ENCODE results near the gene ACOD1.

The ACOD1 gene

DNA sequence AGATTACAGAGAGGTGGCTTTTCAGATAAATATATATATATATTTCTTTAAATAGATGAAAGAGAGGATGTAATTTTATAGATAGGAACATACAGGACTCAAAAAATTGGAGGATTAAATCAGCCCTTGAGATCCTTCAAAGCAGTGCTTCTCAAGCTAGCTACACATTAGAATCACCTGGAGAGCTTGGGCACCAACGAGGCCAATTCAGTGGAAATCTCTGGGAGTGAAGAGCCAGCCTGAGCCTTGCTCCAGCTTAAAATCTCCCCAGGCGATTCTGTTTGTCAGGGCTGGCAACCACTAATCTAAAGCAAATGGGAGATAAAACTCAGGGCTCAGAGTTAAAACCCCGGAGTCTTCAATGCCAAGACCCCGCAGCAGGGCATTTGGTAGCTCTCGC, 28.6 kb downstream of the ACOD1 start:
- in situ Hi-C loops (cut with MboI; ENCODE audit: low pct_unique_long_range_greater_than_20kb, low sequenced_read_pairs, unreplicated experiment) = no loop called here
- no peak for DNase-seq (ENCODE audit: low spot score)
- TF ChIP-seq, protein P1, sequence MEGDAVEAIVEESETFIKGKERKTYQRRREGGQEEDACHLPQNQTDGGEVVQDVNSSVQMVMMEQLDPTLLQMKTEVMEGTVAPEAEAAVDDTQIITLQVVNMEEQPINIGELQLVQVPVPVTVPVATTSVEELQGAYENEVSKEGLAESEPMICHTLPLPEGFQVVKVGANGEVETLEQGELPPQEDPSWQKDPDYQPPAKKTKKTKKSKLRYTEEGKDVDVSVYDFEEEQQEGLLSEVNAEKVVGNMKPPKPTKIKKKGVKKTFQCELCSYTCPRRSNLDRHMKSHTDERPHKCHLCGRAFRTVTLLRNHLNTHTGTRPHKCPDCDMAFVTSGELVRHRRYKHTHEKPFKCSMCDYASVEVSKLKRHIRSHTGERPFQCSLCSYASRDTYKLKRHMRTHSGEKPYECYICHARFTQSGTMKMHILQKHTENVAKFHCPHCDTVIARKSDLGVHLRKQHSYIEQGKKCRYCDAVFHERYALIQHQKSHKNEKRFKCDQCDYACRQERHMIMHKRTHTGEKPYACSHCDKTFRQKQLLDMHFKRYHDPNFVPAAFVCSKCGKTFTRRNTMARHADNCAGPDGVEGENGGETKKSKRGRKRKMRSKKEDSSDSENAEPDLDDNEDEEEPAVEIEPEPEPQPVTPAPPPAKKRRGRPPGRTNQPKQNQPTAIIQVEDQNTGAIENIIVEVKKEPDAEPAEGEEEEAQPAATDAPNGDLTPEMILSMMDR (IDR thresholded peaks at IDR 0.05; ENCODE audit: extremely low read depth, insufficient read depth, missing control alignments) = no peak

DNA sequence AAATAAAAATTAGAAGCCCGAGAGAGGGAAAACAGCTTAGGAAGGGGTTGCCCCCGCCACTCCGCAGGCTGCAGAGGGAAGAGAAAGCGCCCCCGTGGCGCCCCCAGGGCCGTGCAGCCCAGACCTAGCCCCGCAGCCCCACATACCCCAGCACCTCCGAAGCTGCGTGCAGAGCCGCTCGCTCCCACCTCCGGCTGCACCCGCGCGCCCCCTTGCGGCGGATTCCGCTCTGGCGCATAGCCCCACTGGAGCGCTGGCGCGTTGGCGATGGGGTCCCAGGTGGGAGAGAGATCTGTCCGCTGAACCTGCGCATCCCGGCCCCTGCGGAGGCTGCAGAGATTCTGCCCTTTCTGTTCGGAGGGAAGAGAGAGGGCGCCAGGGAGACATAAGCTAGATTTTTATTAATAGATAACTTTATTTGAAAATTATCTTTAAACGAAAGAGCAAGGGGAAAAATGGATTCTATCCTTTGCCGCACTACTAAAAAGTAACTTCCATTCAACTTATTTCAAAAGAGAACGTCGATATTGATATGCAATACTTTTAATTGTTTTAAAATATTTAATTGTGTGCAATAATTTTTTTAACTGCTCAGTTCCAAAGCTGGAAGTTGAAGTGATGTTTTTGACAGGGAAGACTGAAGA, 31.9 kb downstream of the ACOD1 start:
- in situ Hi-C loops (cut with MboI; ENCODE audit: low pct_unique_long_range_greater_than_20kb, low sequenced_read_pairs, unreplicated experiment) = no loop called here
- peak; percentile 91 for DNase-seq (ENCODE audit: low spot score)
- TF ChIP-seq, protein P1 (IDR thresholded peaks at IDR 0.05; ENCODE audit: extremely low read depth, insufficient read depth, missing control alignments) = peak; percentile 100

DNA sequence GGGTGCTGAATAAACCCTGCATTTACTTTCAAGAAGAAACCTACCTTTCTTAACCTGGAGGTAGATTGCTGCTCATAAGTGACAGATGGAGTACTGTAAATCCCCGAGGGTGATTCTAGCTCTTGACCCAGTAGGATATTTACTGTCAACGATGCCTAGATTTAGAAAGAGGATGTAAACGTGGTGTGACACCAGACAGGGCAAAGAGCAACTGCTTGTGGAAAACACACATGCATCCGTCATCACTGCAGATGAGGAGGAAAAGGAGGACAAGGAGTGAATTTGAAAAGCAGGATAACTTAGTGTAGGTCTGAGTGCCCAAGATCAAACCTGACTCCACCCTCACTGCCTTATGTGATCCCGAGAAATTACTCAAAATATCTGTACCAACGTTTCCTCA, 33.8 kb downstream of the ACOD1 start:
- in situ Hi-C loops (cut with MboI; ENCODE audit: low pct_unique_long_range_greater_than_20kb, low sequenced_read_pairs, unreplicated experiment) = no loop called here
- no peak for DNase-seq (ENCODE audit: low spot score)

DNA sequence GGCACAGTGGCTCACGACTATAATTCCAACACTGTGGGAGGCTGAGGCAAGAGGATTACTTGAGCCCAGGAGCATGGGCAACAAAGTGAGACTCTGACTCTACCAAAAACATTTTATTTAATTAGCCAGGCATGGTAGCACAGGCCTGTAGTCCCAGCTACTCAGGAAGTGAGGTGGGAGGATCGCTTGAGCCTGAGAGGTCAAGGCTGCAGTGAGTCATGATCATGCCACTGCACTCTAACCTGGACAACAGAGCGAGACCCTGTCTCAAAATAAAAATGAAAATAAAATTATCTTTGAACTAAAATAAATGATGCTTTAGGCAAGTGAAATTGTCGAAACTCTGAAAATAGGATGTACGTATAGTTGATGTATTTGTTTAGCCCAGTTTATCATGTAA, 35.4 kb downstream of the ACOD1 start:
- no peak for DNase-seq (ENCODE audit: low spot score)
- TF ChIP-seq, protein P1 (IDR thresholded peaks at IDR 0.05; ENCODE audit: extremely low read depth, insufficient read depth, missing control alignments) = no peak
- in situ Hi-C loops (cut with MboI; ENCODE audit: low pct_unique_long_range_greater_than_20kb, low sequenced_read_pairs, unreplicated experiment) = no loop called here

More for the DNA sequence above, 33.8 kb downstream of the ACOD1 start:
- TF ChIP-seq, protein P1 (IDR thresholded peaks at IDR 0.05; ENCODE audit: extremely low read depth, insufficient read depth, missing control alignments) = no peak

DNA sequence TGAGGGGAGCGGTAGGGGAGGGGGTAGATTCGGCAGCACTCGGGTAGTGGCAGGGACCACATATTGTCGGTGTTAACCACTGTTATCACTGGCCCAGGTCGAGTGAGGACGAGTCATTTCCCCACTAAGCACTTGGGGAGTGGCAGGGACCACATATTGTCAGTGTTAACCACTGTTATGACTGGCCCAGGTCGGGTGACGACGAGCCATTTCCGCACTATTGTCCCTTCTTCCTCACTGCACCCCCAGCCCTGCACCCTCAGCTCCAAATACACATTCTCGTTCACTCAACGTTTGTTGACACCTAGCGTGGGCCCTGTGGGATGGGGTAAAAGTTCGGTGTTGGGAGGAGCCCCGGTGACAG, 43.1 kb downstream of the ACOD1 start:
- DNase-seq (ENCODE audit: low spot score) = peak; percentile 63
- in situ Hi-C loops (cut with MboI; ENCODE audit: low pct_unique_long_range_greater_than_20kb, low sequenced_read_pairs, unreplicated experiment) = no loop called here
- TF ChIP-seq, protein P1 (IDR thresholded peaks at IDR 0.05; ENCODE audit: extremely low read depth, insufficient read depth, missing control alignments) = no peak

DNA sequence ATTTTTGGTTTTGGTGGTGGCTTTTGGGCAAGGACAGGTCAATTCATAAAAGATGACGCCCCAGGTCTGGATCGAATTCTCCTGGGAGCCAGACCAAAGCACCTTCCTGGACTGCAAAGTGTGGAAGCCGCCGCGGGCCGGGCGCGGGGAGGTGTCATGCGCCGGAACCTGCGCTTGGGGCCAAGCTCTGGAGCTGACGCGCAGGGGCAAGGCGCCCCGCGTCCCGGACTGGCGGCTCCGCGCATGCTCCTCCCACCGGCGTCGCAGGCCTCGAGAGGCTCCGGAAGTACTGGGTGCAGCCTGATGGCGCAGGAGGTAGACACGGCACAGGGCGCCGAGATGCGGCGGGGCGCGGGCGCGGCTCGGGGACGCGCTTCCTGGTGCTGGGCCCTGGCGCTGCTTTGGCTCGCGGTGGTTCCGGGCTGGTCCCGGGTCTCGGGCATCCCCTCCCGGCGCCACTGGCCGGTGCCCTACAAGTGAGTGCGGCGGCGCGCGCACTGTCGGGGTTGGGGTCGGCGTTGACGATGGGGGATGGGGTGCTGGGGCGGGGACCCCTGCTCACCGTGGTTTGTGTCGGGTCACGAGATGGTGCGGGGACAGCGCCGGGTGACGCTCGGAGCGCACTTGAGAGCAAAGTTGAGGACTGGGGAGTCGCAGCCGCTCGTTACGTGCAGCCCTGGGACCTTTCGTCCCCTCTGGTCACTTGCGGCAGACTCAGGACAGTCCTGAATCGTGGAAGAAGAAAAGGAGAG, 43.7 kb downstream of the ACOD1 start, which contains the start of gene CLN5:
TSS of gene CLN5 (plus strand) at position 286 of the 752 bp plus-strand sequence. CDS start at position 304, 18 bp downstream.
- in situ Hi-C loops (cut with MboI; ENCODE audit: low pct_unique_long_range_greater_than_20kb, low sequenced_read_pairs, unreplicated experiment) = no loop called here
- DNase-seq (ENCODE audit: low spot score) = peak; percentile 97
- TF ChIP-seq, protein P1 (IDR thresholded peaks at IDR 0.05; ENCODE audit: extremely low read depth, insufficient read depth, missing control alignments) = no peak
